NCI-H1436 (cell line): ENCODE data around the gene GMFB.
"Not testable (repeated sequence)": the region's sequence is repeated elsewhere in the genome, so short reads cannot be mapped to it uniquely, and the experiment has no call there.

Experiments
- DNase-seq: peaks from one replicate; lab custom pipeline; 2025; lab: John Stamatoyannopoulos, UW

GMFB gene

DNA sequence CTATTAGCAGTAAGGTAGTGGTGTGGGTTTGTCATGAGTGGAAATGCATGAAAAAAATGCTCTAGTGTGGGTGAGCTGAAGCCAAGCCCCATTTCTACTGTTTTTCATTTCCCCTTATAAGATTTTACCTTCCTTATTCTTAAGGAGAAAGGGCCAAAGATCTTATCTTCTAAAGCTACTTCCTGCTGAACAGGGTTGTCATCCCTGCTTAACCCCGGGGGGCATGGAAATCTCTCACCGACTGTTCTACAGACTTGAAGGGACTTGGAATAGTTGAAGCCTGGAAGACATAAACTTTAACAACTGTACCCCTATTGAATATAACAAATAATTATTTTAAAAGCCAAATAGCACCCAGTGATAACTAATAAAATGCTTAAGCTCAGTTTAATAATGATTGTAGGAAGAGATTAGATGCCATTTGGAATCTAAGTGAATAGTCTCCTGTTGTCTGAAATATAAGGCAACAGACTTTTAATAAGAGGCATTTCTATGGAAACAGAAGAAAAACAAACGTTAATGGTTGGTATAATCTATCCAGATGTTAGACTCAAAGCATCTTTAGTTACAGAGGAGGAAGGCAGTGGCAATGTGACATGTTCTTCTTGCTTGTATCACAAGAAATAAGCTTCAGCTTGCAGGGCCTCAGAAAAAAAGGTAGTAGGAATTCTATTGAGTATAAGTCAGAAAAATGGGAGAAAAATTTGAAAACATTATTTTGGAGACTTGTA, 1.8 kb upstream of the GMFB start:
- DNase-seq = no peak

DNA sequence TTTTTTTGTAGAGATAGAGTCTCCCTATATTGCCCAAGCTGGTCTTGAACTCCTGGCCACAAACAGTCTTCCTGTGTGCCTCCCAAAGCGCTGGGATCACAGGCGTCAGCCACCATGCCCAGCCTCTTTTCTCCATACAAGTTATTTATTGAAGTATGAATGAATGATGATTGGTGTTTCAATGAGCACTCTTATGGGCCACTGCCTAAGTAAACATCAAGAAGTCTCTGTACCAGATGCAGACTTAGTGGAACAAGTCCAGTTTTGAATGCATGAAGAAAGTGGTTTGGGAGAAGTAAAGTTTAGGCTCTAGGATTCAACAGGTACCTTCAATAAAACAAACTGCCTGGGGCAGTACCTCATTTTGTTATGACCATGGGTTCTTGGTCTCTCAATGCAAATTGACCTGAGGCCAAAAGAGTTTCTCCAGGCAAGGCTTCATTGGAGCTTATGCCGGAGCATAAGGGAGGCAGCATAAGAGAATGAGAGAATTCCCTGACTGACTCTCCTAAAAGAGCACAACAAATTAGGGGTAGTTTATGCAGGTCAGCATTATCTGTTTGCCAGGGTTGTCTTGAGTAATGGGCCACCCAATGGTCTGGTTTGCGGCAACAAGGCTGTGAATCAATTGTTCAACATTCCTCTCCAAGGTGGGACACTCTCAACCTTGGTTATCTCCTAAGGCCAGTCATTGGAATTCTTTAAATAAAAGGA, 1.1 kb upstream of the GMFB start:
- no peak for DNase-seq

DNA sequence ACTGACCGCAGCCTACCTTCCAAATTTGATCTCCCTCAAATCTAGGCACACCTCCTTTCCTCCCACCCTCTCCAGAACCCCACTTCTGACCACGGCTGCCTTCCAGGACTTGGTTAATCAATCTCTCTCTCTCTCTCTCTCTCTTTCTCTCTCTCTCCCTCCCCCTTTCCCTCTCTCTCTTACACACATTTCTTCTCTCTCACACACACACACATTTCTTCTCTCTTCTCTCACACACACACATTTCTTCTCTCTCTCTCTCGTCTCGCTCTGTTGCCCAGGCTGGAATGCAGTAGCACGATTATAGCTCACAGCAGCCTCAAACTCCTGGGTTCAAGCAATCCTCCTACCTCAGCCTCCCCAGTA, 521 bp upstream of the GMFB start:
- DNase-seq = no peak

DNA sequence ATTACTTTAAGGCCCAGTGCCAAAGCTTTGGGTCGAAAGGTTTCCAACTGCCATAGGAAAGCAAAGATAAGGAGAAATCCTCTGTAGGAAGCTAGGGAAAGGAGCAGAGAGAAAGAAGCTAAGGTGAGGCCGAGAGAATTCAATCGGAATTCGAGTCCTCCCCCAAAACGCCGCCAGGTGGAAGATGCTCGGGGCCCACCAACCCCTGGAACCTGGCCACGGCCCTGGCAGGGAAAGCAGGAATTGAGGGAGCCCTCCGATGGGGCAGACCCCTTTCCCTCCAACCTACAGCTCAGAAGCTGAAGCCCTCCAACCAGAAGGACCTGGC, 498 bp downstream of the GMFB start:
- DNase-seq = peak; percentile 12

DNA sequence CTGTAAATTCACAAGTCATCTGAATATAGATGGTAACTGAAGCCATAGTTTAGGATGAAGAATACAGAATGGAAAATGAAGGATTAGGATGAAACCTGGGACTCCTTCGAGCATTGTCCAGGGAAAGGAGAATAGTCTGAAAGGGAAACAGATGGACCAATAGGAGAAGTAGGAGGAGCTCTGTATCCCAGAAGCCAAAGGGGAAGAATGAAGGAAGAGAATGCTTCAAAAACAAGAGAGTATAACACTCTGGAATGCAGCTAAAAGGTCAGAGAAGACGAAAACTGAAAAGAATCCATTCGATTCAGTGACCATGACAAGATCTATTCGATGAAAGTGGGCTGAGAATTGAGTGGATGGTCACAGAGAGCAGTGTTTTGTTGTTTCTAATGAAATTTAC, 1.0 kb downstream of the GMFB start:
- no peak for DNase-seq

DNA sequence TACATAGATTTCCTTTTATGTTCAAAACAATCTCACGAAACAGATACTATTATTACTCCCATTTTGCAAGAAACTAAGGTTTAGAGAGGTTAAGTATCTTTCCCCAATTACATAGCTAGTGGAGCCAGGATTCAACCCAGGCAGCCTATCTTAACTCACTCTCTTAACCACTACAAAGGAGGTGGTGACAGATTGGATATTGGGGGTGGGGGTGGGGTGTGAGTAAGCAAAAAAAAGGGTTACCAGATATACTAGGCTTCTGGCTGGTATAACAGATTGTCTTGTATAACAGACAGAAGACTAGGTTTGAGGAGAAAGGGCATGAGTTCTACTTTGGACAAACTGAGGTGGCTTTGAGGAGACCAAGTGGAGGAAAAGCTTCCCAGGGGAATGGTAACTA, 2.1 kb downstream of the GMFB start:
- no peak for DNase-seq

DNA sequence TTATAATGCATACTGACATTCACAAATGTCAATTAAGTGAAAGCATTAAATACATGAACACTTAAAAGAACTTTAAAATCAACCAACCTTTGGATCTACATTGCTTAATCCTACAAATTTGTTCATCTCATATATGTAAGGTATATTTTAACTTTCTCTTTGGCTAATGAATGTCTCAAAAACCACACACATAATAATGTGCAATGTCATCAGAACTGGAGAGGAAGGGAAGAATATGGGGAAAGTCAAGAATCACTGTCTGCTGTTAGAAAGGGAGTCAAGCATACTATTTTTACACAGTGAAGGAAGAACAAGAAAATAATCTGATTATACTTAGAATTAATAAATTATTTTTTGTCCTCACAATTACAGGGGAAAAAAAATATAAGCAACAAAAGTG, 4.9 kb downstream of the GMFB start:
- DNase-seq = no peak

DNA sequence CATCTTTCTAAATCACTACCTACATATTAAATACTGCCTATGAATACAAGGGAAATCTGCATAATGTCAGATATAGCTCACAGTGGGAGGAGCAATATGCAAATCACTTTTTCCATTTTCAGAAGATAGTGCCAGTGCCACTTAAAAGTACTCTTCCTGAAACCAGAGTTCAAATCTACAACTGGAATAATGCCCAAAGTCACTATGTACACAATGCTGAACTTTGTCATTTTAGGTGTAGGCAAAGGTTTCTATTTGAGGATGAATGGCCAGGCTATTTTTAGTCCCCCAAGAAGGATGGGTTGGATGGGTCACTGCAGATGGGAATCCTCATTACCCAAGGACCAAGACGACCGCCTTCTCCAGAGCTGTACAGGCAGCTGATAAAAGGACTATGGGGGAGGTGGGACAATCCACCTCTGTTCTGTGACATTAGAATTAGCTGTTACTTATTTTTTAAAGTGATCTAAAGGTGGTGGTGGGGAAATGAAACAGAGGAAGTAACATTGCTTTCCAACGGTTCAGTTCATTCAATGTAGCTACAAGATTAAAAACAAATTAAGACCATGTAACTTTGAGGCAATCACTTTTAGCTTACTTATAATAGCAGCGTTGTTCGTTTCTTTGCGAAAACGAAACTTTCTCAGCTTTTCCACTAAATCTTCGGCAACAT, 5.6 kb downstream of the GMFB start:
- no peak for DNase-seq

DNA sequence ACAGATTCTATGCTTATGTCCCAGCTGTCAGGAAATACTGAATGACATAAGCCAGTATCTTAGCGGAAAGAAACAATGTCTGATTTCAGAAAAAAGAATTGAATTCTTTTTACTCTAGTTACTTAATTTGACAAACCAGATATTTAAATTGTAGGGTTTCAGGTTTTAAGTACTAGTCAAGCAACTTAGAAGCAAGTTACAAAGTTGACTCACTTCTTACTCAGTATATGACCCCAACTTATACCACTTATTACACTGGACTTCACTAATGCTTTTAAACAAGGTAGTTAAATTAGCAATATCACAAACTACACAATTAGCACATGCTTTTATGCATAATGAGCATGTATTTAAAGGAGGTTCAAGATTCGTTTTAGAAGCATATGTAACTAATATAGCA, 7.1 kb downstream of the GMFB start:
- no peak for DNase-seq

DNA sequence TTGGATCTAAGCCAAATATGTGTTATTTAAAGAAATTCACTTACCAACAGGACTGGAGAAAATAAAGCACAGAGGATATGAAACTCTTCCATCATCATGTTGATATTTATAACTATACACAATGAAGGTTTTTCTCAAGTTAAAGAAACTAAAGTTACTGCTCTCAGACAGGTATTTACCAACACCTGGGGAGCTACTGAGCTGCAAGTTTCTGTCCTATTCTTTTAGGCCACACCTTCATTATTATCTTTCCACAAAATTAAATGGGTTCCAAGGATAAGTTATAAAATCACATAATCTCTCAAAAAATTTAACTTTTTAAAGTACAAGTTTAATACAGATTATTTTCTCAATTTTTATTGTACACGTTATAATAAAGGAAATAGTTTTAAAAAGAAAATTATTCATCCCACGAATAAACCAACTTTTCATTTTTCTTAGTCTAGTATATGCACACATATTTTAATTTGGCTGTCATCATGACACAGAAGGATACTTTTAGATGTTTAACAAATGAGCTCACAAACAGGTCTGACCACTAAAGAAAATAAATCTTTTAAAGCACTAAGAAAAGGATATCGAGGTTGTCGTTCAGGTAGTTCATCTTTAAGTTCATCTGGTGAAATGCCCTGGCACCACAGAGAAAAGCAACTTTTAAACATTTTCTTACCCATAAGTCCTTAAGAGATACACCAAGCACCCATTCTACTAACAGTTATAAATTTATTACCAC, 7.8 kb downstream of the GMFB start:
- no peak for DNase-seq

DNA sequence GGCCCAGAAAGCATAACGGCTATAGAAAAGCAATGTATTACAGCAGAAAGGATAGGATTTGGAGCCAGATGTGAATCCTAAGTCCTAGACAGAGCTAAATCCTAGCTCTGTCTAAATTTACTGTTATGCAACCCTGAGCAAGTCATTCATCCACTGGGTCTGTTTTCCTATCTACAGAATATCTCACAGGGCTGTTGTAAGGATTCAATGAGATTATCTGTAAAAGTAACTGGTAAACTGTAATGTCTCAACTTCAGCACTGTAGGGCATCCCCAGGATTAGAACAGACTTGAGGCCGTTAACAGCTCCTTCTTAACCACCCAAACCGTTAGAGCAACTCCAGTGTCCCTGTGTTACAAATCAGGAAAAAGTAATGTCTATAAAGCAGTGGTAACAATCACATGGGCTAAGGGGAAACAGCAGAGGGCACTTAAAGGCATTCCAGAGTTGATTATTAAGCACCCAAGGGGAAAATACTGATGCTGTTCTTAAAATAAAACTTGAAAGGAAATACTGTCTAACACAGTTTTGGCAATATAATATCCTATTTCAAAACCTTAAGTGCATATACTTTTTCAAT, 10.1 kb downstream of the GMFB start:
- no peak for DNase-seq

DNA sequence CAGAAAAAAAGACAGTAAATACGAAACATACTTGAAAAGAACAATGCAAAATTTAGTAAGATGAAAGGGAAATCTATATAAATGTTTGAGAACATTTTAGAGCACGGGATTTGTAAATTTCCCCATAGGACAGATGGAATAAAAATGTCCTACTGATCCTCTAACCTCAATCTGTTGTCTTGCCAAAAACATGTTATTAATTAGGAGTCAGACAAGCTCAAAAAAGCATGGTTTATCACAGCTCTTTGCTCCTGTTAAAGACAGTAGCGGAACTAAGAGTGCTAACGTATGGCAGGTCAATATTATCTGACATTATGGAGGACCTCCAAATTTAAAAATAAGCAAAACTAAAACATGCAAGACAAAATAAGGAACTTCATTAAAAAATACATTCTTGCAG, 12.9 kb downstream of the GMFB start:
- no peak for DNase-seq

DNA sequence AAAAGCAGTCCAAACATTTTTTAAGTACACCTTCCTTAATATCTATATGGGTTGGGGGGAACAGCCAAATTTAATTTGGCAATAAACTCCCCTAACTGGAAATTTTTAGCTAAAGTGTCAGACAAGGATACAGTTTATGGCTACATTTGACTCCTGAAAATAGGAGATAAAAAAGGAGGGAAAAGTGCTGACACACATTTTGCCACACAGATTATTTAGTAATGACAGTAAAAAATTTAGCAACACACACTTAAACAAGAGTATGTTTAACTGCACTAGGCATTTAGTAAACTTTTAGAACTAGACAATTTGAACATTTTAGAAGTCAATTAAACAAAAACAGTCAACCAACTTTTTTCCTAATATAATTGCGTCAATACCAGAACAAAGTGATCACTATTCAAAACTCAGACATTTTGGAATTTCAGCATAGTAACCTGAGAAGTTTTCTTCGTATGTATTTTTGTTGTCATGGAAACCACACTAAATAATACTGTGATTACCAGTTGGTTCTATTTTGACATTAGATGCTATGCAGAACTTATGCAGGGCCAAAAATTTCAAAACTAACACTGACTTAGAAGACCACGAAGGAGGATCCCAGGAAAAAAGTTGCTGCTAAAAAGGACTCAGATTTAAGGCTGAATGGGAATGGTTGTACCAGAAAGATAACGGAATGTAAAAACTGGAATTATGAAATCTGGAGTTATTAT, 13.4 kb downstream of the GMFB start:
- DNase-seq = no peak

DNA sequence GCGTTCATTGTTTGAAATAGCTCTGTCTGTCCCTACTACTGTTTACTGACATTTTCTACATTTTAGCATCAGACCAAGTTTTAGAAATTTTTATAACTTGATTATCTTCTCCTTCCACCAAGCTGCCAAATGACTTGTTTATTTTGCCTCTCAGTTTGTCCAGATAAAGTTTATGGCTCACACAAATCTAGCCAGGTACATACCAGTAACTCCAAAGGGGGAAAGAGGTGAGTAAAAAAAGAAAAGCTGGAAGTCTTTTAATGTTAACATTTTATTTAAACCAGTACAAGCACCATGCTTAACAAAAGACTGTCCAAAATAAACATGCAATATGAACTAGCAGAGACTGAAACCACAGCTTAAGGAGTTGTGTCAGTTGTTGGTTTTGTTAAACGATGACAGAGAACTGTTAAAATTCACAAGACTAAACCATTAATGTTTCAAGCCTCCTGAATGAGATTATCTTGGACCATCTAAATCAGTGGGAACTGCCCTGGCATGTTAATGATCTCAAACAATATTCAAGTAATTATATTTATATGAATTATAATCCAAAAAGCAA, 14.5 kb downstream of the GMFB start:
- no peak for DNase-seq

DNA sequence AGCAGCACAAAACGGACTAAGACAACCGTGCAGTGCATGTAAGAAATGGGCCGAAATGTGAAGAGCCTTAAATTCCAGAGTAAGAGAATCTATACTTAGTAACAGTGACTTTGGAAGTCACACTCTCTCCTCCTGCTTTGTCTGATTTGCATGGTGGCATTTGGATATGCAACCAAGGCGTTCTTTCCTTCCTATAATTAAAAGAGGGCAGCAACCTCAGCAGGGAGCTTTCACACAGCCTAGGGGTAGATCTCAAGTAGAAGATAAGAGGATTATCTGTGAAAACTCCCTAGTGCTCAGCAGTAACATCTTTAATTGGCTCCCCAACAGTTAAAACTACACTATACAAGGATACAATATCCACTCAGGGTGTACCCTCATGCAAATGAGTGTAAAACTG, 16.5 kb downstream of the GMFB start:
- no peak for DNase-seq

DNA sequence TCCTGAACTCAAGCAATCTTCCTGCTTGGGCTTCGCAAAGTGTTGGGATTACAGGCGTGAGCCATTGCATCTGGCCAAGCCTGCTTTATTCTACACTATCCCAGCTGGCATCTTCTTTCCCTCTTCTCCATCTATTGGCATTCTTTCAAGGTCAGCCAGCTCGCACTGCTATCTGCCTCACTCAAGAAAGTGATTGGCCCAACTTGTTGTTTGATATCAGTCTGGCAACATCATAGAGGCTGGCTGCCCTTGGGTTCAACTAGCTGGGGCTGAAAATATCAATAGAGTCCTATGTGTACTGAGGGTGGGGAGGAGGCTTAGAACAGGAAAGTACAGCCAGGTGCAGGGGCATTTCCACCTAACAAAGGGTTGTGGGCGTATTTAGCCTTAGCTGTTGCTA, 17.1 kb downstream of the GMFB start:
- DNase-seq = no peak

DNA sequence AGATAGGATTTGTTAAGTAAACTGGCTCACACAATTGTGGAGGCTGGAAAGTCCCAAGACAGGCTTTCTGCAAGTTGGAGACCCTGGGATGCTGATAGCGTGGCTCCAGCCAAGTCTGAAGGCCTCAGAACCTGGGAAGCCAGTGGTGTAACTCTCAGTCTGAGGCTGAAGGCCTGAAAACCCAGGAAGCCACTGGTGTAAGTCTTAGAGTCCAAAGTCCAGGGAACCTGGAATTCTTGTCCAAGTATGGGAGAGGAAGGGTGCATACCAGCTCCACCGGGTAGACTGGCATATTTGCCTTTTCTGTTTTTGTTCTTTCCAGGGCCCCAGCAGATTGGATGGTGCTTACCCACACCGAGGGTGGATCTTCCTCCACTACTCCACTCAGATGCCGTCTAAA, 18.1 kb downstream of the GMFB start:
- no peak for DNase-seq

DNA sequence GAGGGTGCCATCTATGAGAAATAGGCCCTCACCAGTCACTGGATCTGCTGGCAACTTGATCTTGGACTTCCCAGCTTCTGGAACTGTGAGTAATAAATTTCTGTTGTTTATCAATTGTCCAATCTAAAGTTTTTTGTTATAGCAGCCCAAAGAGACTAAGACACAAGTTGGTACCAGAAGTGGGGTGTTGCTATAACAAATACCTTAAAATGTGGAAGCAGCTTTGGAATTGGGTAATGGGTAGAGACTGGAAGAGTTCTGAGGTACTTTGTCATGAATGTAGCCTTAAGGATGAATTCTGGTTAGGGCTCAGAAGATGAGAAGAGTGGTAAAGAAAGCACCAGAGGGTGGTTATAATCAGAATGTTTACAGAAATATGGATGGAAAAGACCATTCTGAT, 21.5 kb downstream of the GMFB start:
- DNase-seq = no peak

DNA sequence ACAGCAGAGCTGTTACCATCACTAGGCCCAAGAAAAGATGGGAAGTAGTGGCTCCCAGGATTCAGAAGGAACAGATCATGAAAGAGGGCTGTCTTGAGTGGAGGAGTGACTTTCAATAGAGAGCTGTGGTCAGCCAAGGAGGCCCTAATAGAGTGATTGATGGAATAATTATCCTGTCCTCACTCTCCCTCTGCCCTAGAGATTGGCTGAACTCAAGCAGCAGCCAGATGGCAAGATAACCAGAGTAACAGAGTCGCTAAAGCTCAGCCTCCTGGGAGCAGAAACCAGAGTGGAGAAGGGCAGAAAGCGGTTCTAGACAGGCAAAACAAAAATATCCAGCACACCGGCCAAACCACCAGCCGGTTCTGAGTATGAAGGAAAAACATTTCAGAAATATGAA, 23.1 kb downstream of the GMFB start:
- DNase-seq = no peak

DNA sequence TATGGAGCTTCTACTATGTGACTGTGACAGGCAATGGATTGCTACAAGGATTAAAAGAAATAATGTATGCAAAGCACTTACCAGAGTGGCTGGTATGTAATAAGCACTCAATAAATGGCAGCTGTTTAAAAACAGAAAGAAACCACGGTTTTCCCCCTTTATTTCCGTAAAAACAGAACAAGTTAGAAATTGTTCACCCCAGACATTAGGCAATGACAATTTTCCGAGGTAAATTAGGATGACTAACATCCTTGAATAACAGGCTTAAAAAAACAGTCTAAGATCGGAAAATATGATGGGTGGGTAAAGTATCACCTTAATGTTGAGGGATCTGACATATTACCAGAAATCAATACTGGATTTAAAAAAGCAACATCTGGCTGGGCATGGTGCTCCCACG, 26.7 kb downstream of the GMFB start:
- no peak for DNase-seq

DNA sequence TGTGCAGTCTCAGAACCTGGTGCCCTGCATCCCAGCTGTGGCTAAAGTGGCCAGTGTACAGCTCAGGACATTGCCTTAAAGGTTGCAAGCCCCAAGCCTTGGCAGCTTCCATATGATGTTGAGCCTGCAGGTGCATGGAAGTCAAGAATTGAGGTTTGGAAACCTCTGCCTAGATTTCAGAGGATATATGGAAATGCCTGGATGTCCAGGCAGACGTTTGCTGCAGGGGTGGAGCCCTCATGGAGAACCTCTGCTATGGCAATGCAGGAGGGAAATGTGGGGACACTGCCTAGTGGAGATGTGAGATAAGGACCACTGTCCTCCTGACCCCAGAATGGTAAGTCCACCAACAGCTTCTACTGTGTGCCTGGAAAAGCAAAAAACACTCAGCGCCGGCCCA, 29.7 kb downstream of the GMFB start:
- DNase-seq = no peak

DNA sequence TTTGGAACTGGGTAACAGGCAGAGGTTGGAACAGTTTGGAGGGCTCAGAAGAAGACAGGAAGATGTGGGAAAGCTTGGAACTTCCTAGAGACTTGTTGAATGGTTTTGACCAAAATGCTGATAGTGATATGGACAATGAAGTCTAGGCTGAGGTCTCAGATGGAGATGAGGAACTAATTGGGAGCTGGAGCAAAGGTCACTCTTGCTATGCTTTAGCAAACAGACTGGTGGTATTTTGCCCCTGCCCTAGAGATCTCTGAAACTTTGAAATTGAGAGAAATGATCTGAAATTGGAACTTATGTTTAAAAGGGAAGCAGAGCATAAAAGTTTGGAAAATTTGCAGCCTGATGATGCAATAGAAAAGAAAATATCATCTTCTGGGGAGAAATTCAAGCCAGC, 30.2 kb downstream of the GMFB start:
- not testable (repeated sequence) for DNase-seq
